Endothelial cell (in vitro differentiated cells): ENCODE results near the gene RRAS. TPM values are rescaled to one million over a fixed set of nuclear protein-coding genes. Genes with fewer than 3 reads are reported as not detected.

Experiments
- DNase-seq: peaks from one replicate; pipeline ENCODE4 v3.0.0; 2021; ENCODE audit warnings: low spot score
- H3K27ac Mint-ChIP-seq: one replicate; pipeline ENCODE4 v1.8.0; 2021; ENCODE audit warnings: mixed read lengths, inconsistent platforms; ENCODE audit not compliant: unreplicated experiment
- H3K27me3 Mint-ChIP-seq: one replicate; pipeline ENCODE4 v1.8.0; 2021; ENCODE audit warnings: mild to moderate bottlenecking, moderate library complexity, mixed read lengths, inconsistent platforms; ENCODE audit not compliant: unreplicated experiment
- H3K36me3 Mint-ChIP-seq: one replicate; pipeline ENCODE4 v1.8.0; 2021; ENCODE audit warnings: mild to moderate bottlenecking, low read depth, mixed read lengths, inconsistent platforms; ENCODE audit not compliant: unreplicated experiment
- H3K4me1 Mint-ChIP-seq: one replicate; pipeline ENCODE4 v1.8.0; 2021; ENCODE audit warnings: mild to moderate bottlenecking, mixed read lengths, inconsistent platforms; ENCODE audit not compliant: unreplicated experiment
- H3K4me3 Mint-ChIP-seq: one replicate; pipeline ENCODE4 v1.8.0; 2021; ENCODE audit warnings: mild to moderate bottlenecking, mixed read lengths, inconsistent platforms; ENCODE audit not compliant: unreplicated experiment
- H3K9me3 Mint-ChIP-seq: one replicate; pipeline ENCODE4 v1.8.0; 2021; ENCODE audit warnings: mixed read lengths, inconsistent platforms; ENCODE audit not compliant: unreplicated experiment
- CTCF ChIP-seq: fragments of 200-600 bp; sonication (generic); IDR thresholded peaks from one replicate; pipeline ENCODE4 v1.5.0; 2021; ENCODE audit warnings: antibody characterized with exemption; ENCODE audit not compliant: unreplicated experiment
- total RNA-seq: library from RNA; stranded (reverse); fragmentation: NEBNext Ultra II Directional; extraction: Animal tissue kit (Norgen Biotek cat#: 25700); gene quantifications from one replicate; pipeline ENCODE4 v1.2.1, GENCODE V29; 2021; ENCODE audit not compliant: unreplicated experiment

RRAS gene
- total RNA-seq, 1 donor from 2014 or later = 23.9 TPM

GRCh38 chr19:49658566-49659442 lies 18.9 kb upstream of the RRAS start:
- no peak for TF ChIP-seq CTCF
- Mint-ChIP-seq H3K27ac (peak overlapping the region; percentile 52), H3K27me3 (peaks cover 22% of the 10 kb centered on the region), H3K36me3 (peaks cover 46% of the 10 kb centered on the region), H3K9me3 (no peaks in the 10 kb centered on the region), H3K4me3 (peak overlapping the region; percentile 21), H3K4me1 (no peaks in the 10 kb centered on the region)
- no peak for DNase-seq

- DNase-seq = no peak
- H3K4me1 Mint-ChIP-seq = no peaks in the 10 kb centered on the region
- no peak overlapping the region for H3K27ac Mint-ChIP-seq
- H3K9me3 Mint-ChIP-seq = no peaks in the 10 kb centered on the region
- peaks cover 46% of the 10 kb centered on the region for H3K36me3 Mint-ChIP-seq
- H3K4me3 Mint-ChIP-seq = no peak overlapping the region
- TF ChIP-seq CTCF = no peak
- H3K27me3 Mint-ChIP-seq = peaks cover 22% of the 10 kb centered on the region
Observed at GRCh38 chr19:49658139-49658517, 18.2 kb upstream of the RRAS start.

- H3K27ac Mint-ChIP-seq = no peak overlapping the region
- no peak for TF ChIP-seq CTCF
- peaks cover 46% of the 10 kb centered on the region for H3K36me3 Mint-ChIP-seq
- peaks cover 22% of the 10 kb centered on the region for H3K27me3 Mint-ChIP-seq
- H3K9me3 Mint-ChIP-seq = no peaks in the 10 kb centered on the region
- no peaks in the 10 kb centered on the region for H3K4me1 Mint-ChIP-seq
- peak overlapping the region; percentile 67 for H3K4me3 Mint-ChIP-seq
- DNase-seq = no peak
Observed at GRCh38 chr19:49657493-49658138, 17.7 kb upstream of the RRAS start.

GRCh38 chr19:49656456-49657109 lies 16.6 kb upstream of the RRAS start:
- peaks cover 46% of the 10 kb centered on the region for H3K36me3 Mint-ChIP-seq
- no peaks in the 10 kb centered on the region for H3K4me1 Mint-ChIP-seq
- DNase-seq = no peak
- no peaks in the 10 kb centered on the region for H3K9me3 Mint-ChIP-seq
- H3K27ac Mint-ChIP-seq = no peak overlapping the region
- TF ChIP-seq CTCF = no peak
- H3K27me3 Mint-ChIP-seq = peaks cover 18% of the 10 kb centered on the region
- H3K4me3 Mint-ChIP-seq = peak overlapping the region; percentile 69
